T-helper 2 cell treated with Interferon-gamma antibody and Interleukin-4, amounts not matched to agents 100 ng/mL and 5 ng/mL, for 36 hours (primary cell): Measurements from ENCODE around the gene EIF1AX. TPM values are rescaled to one million over a fixed set of nuclear protein-coding genes. Genes with fewer than 3 reads are reported as not detected.
"Not testable (repeated sequence)": the region's sequence is repeated elsewhere in the genome, so short reads cannot be mapped to it uniquely, and the experiment has no call there.

Source experiments
- intact Hi-C: fragments of 100-400 bp; cut with micrococcal nuclease; formaldehyde crosslinking; loops from one replicate; pipeline ENCODE4 v1.15.1; 2023
- total RNA-seq: library from RNA; stranded (reverse); gene quantifications from 2 replicates; pipeline ENCODE4 v1.2.3, GENCODE V29; 2022

EIF1AX gene
- total RNA-seq, 1 donor from 2014 or later: 61.5 TPM

DNA sequence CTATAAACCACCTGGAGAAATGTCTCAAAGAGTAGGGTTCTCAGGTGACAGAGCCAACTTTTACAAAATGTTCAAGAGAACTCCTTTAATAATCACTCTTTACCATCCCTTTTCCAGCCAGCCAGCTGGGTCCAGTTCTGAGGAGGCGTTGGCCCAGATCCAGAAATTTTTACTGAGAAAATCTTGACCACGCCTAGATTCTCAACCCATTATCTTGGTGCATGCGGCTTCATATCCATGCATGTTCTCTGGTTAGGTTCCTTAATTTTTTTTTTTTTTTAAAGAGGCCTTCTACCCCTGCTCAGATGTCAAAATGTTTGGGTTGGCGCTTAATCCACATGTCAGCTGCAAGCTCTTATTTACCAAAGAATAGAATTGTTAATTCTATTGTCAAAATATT, 13.0 kb downstream of the EIF1AX start:
- intact Hi-C loops: no loop called here

DNA sequence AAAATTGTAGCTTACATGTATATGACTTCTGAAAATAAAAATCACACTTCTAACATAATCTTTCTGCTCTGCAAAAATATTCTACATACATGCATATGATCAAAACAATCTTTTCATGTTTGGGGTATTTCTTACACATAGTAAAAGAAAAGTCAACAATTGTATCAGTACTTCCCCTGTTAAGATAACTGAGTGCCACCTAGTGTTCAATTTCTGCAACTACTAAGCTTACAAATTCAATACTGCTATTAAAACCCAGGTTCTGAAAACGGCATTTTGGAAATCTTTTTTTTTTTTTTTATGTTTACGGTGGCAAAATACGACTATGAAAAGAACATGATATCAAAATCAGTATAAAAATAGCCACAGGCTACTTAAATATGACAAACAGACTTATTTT, 14.2 kb downstream of the EIF1AX start:
- intact Hi-C loops: not testable (repeated sequence)

DNA sequence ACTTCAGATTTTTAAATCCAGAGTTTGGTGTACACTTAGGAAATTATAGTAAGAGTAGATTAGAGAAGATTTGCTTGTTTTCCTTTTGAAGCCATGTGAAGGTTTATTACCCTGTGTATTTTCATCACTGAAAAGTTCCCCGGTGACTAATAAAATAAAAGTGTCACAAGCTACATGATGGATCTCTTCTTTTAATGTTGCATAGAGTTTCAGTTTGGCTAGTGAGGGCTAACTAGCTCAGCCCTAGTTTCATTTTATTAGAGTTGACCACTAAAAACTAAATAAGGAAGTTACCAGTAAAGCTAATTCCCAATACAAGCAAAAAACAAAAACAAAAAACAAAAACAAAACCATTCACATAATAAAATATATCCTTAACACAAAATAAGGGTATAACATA, 14.8 kb downstream of the EIF1AX start:
- intact Hi-C loops: not testable (repeated sequence)

DNA sequence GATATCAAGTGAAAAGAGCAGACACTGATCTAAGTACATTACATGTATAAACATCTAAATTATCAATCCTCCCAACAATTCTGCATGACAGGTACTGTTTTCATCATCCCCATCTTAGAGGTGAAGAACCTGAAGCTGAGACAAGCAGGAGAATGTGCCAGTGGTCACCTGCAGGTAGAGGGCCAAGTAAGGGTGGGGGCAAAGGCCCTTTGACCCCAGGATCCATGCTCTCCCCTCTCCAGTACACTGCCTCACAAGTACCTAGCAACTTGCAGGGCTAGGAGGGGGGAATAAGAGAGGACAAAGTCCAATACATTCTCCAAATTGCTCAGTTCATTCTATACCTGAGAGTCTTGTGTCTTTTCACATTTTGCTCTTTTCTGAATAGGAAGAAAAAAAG, 16.7 kb downstream of the EIF1AX start:
- intact Hi-C loops: no loop called here

DNA sequence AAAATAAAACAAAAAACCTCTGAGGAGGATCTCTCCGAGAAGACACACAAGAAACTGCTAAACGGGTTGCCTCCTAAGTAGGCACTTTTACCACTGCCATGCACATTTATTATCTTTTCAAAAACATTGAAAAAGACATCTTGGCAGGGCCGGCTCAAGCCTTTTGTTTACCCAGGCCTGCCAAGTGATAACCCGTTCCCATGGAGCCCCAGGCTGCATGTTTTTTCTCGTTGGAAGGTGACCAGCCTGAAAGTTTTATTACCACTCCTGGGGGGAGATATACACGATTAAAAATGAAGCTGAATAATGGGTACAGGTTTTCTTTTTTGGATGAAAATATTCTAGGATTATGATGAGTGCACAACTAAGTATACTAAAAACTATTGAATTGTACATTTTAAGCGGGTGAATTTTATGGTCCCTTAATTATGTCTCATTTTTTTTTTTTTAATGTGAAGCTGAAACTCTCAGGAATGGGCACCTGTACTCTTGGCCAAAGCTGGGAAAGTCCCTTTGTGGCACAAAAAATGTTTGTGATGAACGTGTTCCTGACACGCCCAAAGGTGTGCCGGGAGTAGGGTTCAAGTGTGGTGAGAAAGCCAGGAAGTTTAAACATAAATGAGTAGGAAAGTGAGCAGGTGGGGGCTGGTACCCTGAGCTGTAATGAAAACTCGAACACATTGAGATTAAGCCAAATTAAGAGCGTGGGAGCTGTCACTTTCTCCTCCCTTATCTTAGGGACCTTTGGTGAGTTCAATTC, 23.4 kb downstream of the EIF1AX start:
- intact Hi-C loops: no loop called here

DNA sequence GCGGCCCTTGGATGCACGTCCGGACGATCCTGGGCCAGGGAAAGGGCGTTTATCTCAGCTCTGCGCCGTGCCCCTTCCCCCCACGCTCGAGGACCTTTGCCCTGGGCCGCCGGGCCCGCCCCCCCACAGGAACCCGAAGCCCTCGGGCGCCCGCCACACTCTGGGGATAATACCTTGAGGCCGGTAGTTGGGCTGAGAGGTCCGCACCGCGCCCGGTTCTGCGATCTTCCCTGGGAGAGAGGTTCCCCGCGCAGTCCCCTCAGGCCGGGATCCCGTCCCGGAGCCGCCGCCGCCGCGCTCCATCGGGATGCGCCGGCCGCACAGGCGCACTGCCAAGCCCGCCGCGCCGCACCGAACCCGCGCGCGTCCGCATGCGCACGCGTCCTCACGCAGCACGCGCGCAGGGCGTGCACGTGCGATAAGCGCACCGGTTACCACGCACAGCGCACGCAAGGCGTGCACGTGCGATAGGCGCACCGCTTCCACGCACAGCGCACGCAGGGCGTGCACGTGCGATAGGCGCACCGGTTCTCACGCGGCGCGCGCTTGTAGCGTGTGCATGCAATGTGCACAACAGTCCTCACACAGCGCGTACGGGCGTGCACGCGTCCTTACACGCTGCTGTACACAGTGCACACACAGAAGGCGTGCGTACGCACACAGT, 24.9 kb downstream of the EIF1AX start, which contains the start of gene MAP7D2:
Gene MAP7D2, minus strand, starts transcription at position 331 of the 664 bp plus-strand sequence. Its CDS starts 28 bp downstream, at position 303.
- intact Hi-C loops: no loop called here

DNA sequence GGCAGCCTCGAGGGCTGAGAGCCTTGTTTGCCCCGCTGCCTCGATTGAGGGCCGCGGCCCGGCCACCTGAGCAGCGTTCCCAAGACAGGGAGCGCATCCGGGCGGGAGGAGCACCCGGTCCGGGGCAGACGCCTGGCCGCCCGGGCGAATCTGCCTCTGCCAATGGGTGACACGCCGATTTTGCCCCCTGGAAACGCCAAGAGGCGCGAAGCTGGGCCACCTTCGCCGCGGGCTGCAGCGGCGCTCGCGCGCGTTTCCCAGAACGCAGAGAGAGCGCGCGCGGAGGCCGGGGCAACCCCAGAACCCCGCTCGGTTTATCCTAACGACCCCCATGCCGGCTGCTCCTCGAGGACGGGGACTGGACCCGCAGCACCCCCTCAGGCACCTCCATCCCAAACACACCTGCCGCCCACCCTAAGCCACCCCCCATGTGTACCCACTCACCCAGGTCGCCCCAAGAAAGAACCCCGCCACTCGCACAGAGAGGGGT, 25.5 kb downstream of the EIF1AX start:
- intact Hi-C loops: no loop called here

DNA sequence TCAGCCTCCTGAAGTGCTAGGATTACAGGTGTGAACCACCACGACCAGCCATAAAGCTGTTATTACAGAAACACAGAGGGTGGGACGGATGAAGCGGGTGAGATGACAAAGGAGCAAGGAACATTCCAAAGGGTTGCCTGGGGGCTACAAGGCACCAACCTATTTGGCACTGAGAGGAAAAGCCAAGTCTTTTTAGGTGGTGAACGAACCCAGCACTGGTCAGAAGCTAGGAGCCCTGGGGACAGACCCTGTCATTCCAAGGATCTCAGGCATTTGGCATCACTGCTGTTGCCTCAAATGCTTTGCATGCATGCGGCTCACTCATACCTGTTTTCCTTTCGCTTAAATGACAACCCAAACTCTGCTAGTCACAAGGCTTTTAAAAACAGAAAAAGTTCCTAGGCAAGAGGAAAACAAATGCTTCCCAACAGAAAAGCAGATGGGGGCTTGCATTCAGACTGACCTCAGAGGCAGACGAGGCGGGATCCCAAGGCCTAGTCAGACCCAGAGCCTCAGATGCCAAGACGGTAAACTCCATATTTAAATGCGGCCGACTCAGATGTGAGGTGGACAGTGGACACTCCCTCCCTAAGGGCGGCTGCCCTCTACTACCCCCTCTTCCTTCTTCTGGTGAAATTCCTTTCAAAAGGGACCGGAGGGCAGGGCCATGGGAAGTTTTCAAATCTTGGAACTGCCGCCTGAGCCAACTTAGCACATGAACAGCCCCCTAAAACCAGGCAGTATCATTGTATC, 29.4 kb downstream of the EIF1AX start:
- intact Hi-C loops: no loop called here

DNA sequence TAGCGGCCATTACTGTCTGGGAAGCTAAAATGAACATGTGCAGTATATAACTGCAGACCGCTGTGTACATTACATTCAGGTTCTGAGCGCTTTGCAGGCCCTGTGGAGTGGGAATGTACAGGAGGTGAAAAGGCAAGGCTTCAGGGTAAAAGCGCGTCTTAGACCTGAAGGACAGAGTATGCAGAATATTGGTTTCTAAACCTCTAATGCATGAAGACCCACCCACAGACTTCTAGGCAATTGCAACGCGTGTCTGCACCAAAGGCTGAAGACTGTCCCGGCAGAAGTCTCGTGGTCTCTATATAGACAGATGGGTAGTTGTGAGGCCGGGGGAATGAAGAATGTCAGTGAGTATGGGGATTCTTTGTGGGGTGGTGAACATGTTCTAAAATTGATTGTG, 30.4 kb downstream of the EIF1AX start:
- intact Hi-C loops: no loop called here

DNA sequence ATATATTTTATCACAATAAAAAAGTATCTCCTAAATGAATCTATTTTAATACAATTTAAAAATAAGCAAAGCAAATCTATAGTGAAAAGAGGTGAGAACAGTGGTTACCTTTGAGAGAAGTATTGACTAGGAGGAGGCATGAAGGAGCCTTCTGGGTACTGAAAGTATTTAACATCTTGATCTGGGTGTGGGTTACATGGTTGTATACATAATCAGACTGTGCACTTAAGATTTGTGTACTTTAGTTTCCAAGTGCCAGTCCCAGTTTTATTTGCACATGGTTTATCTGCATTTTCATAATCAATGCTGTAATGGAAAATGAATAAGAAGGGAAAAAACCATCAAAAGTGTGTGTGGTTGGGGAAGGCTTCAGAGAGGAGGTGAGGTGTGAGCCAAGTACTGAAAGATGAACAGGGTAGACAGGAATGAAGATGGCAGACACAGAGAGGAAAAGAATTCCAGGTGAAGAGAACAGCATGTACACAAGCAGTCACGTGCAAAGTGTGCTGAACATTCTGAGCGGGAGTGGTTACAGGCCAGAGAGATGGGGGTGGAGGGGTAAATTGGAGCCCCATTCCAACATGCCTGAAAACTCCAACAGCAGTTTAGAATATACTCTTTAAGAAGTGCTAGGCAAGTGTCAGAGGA, 39.6 kb downstream of the EIF1AX start:
- intact Hi-C loops: no loop called here

DNA sequence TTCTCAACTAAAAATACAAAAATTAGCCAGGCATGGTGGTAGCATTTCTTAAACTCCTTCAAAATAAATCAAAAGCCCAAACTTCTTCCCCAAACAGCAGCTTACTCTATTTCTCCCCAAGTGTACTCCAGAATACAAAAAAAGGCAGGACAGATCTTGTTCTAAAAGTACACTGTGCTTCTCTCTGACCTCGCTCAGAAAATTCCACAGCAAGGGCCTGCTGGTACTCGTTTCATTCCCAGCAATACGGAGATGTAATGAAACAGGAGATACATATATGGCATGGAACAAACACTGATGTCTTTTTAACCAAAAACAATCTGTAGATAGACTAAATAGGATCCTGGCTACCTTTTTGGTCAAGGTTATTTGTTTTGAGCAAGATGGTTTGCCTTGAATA, 50.1 kb downstream of the EIF1AX start:
- intact Hi-C loops: no loop called here

DNA sequence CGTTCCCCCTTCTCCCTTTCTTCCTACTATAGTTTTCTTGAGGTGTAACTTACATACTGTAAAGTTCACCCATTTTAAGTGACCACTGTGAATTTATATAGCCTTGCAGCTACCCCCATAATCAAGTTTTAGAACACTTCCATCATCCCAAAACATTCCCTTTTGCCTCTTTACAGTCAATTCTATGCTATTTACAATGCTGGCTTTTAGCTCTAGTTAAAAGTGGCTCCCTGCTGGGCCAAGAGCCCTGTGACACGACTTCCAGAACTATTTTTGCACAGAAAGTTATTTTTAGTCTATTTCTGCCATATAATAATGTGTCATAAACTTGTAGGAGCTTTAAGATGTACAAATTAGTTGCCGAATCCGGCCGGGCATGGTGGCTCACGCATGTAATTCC, 51.8 kb downstream of the EIF1AX start:
- intact Hi-C loops: no loop called here

DNA sequence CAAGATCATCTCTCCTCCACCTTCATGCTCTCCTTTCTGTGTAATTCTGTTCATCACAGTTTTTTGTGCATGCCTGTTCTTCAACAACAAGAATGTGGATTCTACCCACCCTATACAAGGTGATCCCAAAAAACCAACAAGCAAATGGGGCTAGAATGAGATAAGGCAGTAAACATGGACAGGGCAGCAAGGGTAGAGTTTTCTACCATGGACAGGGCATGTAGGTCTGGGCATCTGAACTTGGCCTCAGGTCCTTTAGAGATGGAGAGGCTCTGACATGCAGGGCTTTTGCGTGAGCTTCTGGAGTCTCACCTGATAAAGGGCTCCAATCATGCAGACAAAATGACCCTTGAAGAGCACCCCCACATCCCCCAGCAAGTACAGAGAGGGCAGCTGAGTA, 61.4 kb downstream of the EIF1AX start:
- intact Hi-C loops: no loop called here

Other genes starting within 250 kb of the EIF1AX start
- gene BCLAF3, start 150.8 kb downstream of the EIF1AX start, total RNA-seq: 7.7 and 7.8 TPM in 2 replicates
- gene MAP7D2, start 24.9 kb downstream of the EIF1AX start, total RNA-seq: 0.23 and 0.30 TPM in 2 replicates
- gene RPS6KA3, start 125.1 kb upstream of the EIF1AX start, total RNA-seq: 66.4 and 67.8 TPM in 2 replicates